DND-41 (cell line): ENCODE data around the gene TMEM250.
A peak's percentile ranks its signal among the peaks of the same experiment; 100 is the strongest.

Experiments
- ATAC-seq: fragments of 200-7000 bp; cut with Tn5 transposase; 3 replicates; pipeline ENCODE4 v1.9.1; 2021; ENCODE audit warnings: low read depth; ENCODE audit not compliant: insufficient read depth
- DNase-seq: peaks from one replicate; pipeline ENCODE4 v3.0.0-alpha.2; 2020
- H2AFZ ChIP-seq: 2 replicates; pipeline ENCODE4 v1.6.0; 2012; ENCODE audit warnings: low read depth, low read length
- H3K27ac ChIP-seq: 2 replicates; pipeline ENCODE4 v1.5.1; 2012; ENCODE audit warnings: low read length, inconsistent platforms
- H3K27me3 ChIP-seq: fragments of 200-600 bp; sonication (generic); 2 replicates; pipeline ENCODE4 v1.6.0; 2012; ENCODE audit warnings: low read length, mild to moderate bottlenecking, inconsistent platforms; ENCODE audit not compliant: insufficient read depth, poor library complexity
- H3K36me3 ChIP-seq: 2 replicates; pipeline ENCODE4 v1.5.1; 2012; ENCODE audit warnings: low read length, inconsistent platforms; ENCODE audit not compliant: insufficient read depth
- H3K4me1 ChIP-seq: 2 replicates; pipeline ENCODE4 v1.5.1; 2012; ENCODE audit warnings: mild to moderate bottlenecking, low read length; ENCODE audit not compliant: insufficient read depth
- H3K4me2 ChIP-seq: 2 replicates; pipeline ENCODE4 v1.6.0; 2012; ENCODE audit warnings: mild to moderate bottlenecking, moderate library complexity, low read length, inconsistent platforms; ENCODE audit not compliant: insufficient read depth
- H3K4me3 ChIP-seq, 2 experiments: fragments of 200-600 bp in 1 of 2; shearing (Covaris generic) in 1 of 2; 2 replicates each; pipeline ENCODE4 v1.5.1; 2012 to 2016; ENCODE audit warnings: inconsistent platforms in 2 of 2, low read length in 2 of 2, mild to moderate bottlenecking in 2 of 2, low read depth in 1 of 2, moderate library complexity in 1 of 2
- H3K79me2 ChIP-seq: 2 replicates; pipeline ENCODE4 v1.6.0; 2012; ENCODE audit warnings: low read length, inconsistent platforms; ENCODE audit not compliant: insufficient read depth
- H3K9ac ChIP-seq: 2 replicates; pipeline ENCODE4 v1.6.0; 2012; ENCODE audit warnings: low read depth, mild to moderate bottlenecking, inconsistent platforms, low read length, moderate library complexity
- H3K9me3 ChIP-seq: 2 replicates; pipeline ENCODE4 v1.5.1; 2012; ENCODE audit warnings: low read length, moderate library complexity, mild to moderate bottlenecking, inconsistent platforms; ENCODE audit not compliant: insufficient read depth, severe bottlenecking
- H4K20me1 ChIP-seq: 2 replicates; pipeline ENCODE4 v1.6.0; 2012; ENCODE audit warnings: low read length; ENCODE audit not compliant: insufficient read depth
- EZH2 ChIP-seq: IDR thresholded peaks from 3 replicates; pipeline ENCODE4 v1.6.1; 2012; ENCODE audit warnings: borderline replicate concordance, low read depth, mild to moderate bottlenecking, moderate library complexity, low read length, inconsistent platforms; ENCODE audit not compliant: severe bottlenecking
- TF ChIP-seq, protein P1 (sequence below): IDR thresholded peaks from 2 replicates; pipeline ENCODE4 v1.5.1; 2012; ENCODE audit warnings: borderline replicate concordance, low read length, moderate library complexity, mild to moderate bottlenecking; ENCODE audit not compliant: poor library complexity, severe bottlenecking; ENCODE audit errors: extremely low read depth

TMEM250 gene

DNA sequence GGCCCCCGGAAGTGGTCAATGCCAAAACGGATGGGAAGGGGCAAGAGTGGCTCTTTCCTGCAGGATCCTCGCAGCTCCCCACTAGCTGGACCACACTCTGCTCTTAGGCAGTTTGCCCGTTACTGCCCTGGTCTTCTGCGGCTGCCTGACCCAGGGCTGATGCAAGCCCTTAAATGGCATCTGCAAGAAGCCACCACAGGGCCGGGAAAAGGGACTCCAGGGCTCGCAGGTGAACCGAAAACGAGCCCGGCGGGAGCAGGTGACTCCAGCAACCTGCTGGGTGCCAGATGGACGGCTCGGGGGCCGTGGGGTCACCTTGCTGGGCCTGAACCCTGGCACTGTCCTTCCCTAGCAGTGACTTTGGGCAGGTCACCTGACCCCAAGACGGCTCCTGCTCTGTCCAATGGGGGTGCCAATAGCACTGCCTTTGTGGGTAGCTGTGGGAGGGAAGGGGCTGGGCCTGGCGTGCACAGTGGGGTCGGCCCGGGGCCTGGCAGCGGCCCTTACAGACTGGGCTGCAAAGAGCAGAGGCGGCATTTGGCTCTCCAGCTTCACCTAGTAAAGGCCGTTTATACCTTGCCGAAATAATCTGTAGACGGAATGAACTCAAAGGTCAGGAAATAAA lies 1.3 kb downstream of the TMEM250 start:
- ATAC-seq (no peak), DNase-seq (peak; percentile 29)
- H3K27me3 ChIP-seq, result no peaks in the 10 kb centered on the region
- H3K4me1 ChIP-seq, result peaks cover 24% of the 10 kb centered on the region
- peak overlapping the region; percentile 81 for H3K4me3 ChIP-seq
- peaks cover 38% of the 10 kb centered on the region for H3K79me2 ChIP-seq
- H3K36me3 ChIP-seq, result peaks cover 34% of the 10 kb centered on the region
- H4K20me1 ChIP-seq, result peaks cover 27% of the 10 kb centered on the region
- no peak overlapping the region for H2AFZ ChIP-seq
- no peaks in the 10 kb centered on the region for H3K9me3 ChIP-seq
- no peak for TF ChIP-seq EZH2
- TF ChIP-seq, protein P1, sequence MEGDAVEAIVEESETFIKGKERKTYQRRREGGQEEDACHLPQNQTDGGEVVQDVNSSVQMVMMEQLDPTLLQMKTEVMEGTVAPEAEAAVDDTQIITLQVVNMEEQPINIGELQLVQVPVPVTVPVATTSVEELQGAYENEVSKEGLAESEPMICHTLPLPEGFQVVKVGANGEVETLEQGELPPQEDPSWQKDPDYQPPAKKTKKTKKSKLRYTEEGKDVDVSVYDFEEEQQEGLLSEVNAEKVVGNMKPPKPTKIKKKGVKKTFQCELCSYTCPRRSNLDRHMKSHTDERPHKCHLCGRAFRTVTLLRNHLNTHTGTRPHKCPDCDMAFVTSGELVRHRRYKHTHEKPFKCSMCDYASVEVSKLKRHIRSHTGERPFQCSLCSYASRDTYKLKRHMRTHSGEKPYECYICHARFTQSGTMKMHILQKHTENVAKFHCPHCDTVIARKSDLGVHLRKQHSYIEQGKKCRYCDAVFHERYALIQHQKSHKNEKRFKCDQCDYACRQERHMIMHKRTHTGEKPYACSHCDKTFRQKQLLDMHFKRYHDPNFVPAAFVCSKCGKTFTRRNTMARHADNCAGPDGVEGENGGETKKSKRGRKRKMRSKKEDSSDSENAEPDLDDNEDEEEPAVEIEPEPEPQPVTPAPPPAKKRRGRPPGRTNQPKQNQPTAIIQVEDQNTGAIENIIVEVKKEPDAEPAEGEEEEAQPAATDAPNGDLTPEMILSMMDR, result no peak
- peak overlapping the region; percentile 89 for H3K27ac ChIP-seq
- peak overlapping the region; percentile 76 for H3K4me2 ChIP-seq
- H3K9ac ChIP-seq, result peak overlapping the region; percentile 88

DNA sequence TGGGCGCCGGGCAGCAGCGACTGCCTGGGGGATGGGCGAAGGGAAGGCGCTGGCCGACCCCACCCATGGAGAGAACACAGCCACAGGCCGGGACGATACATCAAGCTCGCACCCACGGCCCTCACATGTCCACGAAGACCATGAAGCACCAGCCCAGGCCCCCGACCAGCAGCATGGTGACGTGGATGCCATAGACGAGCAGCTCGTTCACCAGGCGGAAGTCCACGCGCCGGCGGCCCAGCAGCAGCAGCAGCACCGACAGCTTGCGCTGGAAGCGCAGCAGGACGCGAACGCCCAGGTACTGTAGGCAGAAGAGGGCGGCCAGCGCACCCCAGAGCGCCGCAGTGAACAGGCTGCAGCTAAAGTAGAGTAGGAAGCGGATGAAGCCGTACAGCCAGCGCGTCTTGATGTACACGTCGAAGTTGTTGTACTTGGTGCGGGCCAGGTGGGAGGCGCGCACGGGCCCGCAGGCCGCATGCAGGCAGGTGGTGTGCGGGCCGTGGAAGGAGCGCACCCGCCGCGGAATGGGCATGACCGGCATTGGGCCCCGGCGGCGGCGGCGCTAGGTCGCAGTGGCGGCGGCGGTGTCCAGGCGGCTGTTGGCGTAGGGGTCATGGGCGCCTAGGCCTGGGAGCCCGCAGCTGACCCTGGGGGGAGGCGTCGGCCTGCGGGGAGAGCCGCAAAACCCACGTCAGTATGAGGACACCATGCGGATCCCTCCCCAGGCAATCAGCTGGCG lies 2.1 kb downstream of the TMEM250 start:
- H3K27ac ChIP-seq, result no peak overlapping the region
- H3K27me3 ChIP-seq, result no peaks in the 10 kb centered on the region
- no peak overlapping the region for H3K4me3 ChIP-seq
- H2AFZ ChIP-seq, result no peak overlapping the region
- no peak overlapping the region; the same call in 1 of the 2 replicates for H3K9ac ChIP-seq
- DNase-seq (no peak), ATAC-seq (no peak)
- H3K79me2 ChIP-seq, result peaks cover 38% of the 10 kb centered on the region
- peaks cover 24% of the 10 kb centered on the region for H3K4me1 ChIP-seq
- peaks cover 27% of the 10 kb centered on the region for H4K20me1 ChIP-seq
- no peaks in the 10 kb centered on the region for H3K9me3 ChIP-seq
- peaks cover 34% of the 10 kb centered on the region for H3K36me3 ChIP-seq
- no peak for TF ChIP-seq EZH2
- TF ChIP-seq, protein P1, result no peak
- H3K4me2 ChIP-seq, result peak overlapping the region; percentile 76

DNA sequence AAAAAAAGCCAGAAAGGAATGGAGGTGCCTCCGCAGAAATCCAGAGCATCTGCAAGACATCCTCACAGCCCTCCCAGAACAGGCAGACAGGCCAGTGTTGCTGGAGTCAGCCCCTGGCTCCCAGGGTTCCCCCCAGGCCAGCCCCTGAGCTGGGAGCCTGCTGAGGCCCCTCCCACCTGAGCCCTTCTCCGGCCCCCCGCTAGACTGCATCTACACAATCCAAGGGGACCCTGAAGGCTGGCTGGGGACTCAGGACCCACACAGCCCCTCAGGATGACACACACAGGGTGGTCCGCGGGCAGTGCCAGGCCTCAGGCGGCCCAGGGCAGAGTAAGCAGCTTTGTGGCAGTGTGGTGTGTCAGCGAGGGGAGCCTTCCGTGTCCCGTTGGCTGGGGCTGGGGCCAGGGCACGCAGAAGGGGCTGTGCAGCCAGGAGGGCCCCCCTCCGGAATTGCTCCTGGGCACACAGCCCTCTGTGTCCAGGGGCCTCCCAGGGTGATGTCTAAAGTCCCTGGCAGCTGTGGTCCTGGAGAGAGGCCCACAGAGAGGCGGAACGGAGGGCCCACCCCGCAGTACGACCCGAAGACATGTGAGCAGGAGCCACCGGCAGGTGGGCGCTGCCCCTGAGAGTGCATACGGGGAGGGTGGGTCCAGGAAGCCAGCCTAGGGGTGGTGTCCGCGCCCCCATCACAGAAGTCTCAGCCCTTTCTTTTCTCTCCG lies 2.9 kb downstream of the TMEM250 start:
- Histone ChIP-seq H3K4me2 (no peak overlapping the region), H3K36me3 (peaks cover 34% of the 10 kb centered on the region), H3K27me3 (no peaks in the 10 kb centered on the region), H2AFZ (no peak overlapping the region), H3K9me3 (no peaks in the 10 kb centered on the region), H3K79me2 (peaks cover 38% of the 10 kb centered on the region), H3K27ac (no peak overlapping the region), H3K9ac (no peak overlapping the region), H4K20me1 (peaks cover 27% of the 10 kb centered on the region), H3K4me1 (peaks cover 27% of the 10 kb centered on the region), H3K4me3 (no peak overlapping the region)
- no peak for ATAC-seq
- TF ChIP-seq, protein P1, result no peak
- no peak for DNase-seq
